HG02981 (cell line): ENCODE data around the gene CHMP3.
"Not testable (repeated sequence)": the region's sequence is repeated elsewhere in the genome, so short reads cannot be mapped to it uniquely, and the experiment has no call there.

Source experiments
- ATAC-seq: cut with Tn5 transposase; IDR thresholded peaks from one replicate; pipeline ENCODE4 v1.9.1; 2021; ENCODE audit warnings: mild to moderate bottlenecking, moderate library complexity; ENCODE audit not compliant: unreplicated experiment

CHMP3 gene

DNA sequence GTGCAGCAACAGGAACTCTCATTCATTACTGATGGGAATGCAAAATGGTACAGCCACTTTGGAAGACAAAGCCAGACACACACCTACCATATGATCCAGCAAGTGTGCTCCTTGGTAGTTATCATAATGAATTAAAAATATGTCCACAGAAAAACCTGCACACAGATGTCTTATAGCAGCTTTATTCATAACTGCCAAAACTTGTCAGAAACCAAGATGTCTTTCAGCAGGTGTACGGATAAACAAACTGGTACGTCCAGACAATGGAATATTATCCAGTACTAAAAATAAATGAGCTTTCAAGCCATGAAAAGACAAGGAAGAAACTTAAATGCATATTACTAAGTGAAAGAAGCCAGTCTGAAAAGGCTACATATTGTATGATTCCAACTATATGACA is 50.4 kb downstream of the CHMP3 start:
- no peak for ATAC-seq

DNA sequence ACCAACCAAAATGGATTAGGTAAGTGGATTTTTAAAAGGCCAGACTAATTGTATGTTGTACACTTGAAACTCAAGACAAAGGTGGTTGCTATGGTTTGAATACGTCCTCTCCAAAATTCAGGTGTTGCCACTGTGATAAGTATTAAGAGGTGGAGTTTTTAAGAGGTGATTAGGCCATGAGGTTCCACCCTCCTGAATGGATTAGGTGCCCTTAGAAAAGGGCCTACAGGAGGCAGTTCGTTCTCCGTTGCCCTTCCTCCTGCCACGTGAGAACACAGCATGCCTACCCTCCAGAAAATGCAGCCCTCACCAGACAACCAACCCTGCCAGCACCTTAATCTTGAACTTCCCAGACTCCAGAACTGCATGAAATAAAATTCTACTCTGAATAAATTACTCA is 51.2 kb downstream of the CHMP3 start:
- ATAC-seq = no peak

DNA sequence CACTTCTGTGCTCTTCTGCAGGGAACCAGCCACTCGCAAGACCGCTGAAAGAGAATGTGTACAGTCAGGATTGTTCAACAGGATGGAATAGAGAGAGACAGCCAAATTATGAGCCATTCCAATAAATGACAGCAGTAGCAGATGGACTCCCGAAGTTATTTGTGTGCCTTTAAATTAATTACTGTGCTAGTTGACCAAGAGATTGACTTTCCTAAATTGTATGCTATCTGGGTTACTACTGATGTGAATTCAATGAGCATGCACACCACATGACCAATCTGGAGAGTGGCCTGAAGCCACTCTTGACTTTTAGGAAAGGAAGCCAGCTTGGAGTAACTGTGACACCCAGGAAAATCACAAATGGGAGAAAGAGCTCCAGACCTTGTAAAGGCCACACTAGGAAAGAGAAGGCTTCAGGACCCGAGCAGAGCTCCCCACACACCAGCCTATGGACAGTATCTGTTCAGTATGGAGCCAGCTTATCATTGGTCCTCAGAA is 52.8 kb downstream of the CHMP3 start:
- ATAC-seq = no peak

DNA sequence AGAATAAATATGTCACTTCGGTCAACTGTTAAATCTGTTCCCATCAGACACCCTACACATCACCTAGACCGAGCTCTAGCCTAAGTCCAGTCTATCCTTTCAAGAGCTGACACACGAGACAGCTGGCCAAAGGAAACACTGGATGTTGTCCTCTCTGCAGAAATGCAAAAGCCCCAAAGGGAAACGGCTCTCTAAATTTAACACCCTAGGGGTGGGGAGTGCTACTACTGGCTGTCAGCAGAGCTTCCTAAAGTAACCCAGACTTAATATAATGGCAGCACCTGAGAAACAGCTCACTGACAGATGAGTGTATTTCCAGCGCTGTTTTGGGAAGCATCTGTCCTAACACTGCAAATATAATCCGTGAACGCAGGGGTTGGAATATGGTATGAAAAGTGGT is 55.6 kb downstream of the CHMP3 start:
- ATAC-seq = no peak

DNA sequence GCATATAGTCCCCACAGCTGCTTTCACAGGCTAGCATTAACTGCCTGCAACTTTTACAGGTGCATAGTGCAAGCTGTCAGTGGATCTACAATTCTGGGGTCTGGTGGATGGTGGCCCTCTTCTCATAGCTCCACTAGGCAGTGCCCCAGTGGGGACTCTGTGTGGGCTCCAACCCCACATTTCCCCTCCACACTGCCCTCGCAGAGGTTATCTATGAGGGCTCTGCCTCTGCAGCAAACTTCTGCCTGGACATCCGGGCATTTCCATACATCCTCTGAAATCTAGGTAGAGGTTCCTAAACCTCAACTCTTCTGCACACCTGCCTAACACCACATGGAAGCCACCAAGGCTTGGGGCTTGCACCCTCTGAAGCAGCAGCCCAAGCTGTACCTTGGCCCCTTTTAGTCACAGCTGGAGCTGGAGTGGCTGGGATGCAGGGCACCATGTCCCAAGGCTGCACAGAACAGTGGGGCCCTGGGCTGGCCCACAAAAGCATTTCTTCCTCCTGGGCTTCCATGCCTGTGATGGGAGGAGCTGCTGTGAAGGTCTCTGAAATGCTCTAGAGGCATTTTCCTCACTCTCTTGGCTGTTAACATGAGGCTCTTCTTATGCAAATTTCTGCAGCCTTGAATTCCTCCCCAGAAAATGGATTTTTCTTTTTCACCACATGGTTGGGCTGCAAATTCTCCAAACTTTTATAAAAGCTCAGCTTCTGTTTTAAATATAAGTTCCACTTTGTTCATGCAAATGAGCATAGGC is 62.7 kb downstream of the CHMP3 start:
- ATAC-seq = no peak

DNA sequence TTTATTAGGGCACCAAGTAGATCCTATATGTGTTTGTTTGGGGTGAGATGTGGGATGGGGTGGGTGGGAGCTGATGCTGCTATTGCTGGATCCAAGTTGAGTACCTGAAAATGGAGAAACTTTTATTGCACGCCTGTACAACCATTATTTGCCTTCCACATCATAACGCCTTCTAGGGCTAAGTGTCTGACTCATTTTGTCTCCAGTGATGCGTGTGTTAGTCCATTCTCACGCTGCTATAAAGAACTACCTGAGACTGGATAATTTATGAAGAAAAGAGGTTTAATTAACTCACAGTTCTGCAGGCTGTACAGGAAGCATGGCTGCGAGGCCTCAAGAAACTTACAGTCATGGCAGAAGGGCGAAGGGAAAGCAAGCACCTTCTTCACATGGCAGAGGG is 63.9 kb downstream of the CHMP3 start:
- ATAC-seq = no peak

DNA sequence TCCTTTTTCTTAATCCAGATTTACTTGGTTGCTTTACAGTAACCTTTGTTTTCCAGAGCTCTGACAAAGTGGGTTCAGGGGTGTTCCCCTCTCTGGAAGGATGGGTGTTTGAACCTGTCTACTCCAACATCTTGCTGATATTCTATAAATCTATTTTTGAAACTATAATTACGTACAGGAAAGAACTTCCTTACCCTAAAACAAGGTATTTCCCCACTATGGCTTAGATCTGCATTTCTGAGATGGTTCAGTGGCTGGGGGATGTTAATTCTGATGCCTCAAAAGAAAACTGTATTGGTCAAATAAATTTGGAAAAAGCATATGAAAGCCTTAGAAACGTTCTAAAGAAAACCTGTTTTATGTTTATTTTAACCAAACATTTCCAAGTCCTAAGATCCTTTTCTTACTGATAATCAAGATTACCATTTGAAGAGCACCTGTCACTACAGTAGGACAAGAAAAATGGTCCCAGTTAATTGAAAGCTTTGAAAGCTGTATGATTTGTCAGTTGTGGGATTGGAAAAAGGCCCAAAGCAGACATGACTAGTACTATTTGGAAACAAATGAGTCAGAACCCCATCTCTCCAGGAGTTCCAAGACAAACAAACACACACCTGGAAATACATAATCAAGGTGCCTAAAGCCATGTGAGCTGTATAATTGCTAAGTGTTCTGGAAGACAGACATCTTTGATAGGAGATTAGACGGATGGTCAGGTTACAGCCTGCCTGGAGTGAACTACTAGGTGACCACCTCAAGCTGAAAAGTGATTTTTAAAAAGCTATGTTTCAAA is 64.6 kb downstream of the CHMP3 start:
- no peak for ATAC-seq

DNA sequence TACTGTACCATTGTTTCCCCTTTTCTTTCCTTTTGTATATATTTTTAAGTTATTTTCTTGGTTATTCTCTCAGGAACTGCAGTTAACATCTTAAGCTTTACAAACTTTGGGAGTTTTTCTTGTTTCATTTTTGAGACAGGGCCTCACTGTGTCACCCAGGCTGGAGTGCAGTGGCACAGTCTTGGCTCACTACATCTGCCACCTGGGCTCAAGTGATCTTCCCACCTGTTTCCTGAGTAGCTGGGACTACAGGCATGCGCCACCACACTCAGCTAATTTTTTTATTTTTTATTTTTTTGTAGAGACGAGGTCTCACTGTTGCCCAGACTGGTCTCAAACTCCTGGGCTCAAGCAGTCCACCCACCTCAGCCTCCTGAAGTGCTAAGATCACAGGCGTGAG is 66.9 kb downstream of the CHMP3 start:
- ATAC-seq = not testable (repeated sequence)

DNA sequence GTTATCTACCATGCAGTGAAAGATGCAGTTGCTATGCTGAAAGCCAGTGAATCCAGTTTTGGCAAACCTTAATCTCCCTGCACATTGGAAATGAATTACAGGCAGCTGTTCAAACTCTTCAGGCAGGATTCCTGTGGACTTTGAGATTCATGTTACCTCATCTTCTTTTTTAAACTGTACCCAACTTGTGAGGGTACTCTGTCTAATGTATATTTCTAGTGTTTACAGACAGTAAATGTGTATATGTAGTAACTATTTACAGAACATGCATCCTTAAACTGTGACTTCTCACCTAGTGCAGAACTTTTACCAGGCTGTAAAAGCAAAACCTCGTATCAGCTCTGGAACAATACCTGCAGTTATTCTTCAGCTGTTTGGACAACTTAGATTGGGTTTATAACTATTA is 71.2 kb downstream of the CHMP3 start:
- no peak for ATAC-seq

DNA sequence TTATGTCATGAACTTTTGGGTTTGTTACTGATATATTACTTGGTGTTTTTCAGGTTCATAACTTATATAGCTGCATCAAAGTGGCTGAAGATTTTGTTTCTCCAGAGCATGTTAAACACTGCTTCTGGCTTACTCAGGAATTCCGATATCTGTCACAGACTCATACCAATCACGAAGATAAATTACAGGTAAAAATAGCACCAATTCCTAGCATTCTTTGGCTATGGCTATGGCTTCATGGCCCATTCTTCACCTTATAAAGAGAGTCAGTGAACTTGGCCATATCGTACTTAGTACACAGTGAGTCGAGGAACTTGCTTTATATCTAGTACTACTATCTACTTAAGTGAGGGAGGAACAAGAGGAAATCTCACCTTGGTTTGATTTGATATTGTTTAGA is 72.2 kb downstream of the CHMP3 start:
- no peak for ATAC-seq

DNA sequence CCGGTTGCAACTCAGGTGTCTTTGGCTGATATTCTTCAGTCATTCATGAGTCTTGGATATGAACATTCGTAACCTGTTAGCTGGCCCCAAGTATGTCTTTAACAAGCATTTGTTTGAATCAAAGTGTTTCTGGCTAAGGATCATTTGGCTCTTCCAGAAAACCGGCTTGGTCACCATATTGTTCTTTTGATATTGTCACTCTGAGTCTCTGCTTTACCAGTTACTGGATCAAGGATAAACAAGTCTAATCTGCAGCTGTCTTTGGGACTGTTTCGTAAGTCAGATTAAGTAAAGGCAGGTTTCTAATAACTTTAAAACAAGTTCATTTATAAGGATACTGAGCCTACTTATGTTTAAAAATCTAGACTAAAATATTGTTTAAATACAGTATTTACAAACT is 73.0 kb downstream of the CHMP3 start:
- no peak for ATAC-seq

DNA sequence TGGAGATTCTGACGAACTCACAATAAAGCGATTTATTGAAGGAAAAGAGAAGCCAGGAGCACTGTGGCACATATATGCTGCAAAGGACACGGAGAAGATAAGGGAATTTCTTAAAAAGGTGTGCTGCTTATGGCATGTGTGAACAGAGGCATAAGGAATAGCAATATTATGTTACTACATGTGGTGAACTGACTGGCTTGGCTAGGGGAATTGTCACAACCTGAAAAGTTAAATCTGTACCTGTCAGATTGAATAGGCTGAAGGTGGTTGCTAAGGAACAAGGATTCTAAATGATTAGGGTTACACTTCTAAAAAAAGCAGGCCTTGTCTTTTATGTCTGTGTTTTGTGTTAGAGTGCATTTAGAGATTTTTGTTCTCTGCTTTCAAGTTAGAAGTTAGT is 73.7 kb downstream of the CHMP3 start:
- ATAC-seq = no peak

DNA sequence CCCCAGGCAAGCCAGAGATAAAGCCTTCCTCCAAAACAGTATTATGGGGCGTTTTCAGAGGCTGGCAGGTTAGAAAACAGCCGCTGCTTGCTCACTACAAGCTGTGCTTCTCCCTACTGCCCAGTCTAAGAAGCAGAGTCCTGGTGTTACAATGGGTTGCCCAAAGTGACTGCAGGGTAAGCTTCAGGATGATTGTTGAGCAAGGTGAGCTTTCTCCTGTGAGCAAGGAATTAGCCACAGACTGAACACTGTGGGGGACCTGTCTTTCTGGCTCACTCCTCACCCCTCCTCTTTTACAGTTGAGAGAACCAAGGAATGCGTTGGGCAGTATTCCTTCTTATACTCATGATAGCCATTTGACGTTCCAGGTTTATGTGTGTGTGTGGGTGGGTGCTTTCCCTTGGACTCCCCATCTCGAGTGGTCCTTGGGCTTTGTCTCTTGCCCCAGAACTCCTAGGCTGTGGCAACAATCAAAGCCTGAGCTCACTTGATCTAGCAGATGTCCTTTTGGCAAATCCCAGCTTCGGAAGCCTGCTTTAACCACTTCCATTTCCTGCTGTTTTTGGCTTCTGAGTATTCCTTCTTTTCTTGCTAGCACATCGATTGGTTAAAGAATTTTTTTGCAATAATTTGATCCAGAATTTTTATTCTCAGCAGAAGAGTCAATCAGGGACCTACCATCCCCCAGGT is 74.5 kb downstream of the CHMP3 start:
- no peak for ATAC-seq

DNA sequence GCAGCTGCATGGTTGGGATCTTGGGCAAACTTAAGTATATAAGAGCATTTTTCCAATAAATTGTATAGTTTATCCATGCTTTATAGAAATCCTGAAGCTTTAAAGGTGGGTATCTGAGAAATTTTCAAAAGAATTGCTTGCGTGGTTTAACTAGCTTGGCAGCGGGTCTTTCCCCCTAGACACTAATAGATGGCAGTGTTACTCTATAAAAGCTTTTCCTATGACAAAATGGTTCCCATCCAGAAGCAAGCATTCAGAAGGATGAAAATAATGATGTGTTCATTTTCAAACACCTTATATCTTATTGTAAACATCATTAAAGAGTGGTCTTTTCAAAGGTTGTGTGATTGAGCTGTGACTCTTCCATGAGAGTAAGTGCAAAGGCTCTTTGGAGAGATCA is 76.2 kb downstream of the CHMP3 start:
- ATAC-seq = no peak

DNA sequence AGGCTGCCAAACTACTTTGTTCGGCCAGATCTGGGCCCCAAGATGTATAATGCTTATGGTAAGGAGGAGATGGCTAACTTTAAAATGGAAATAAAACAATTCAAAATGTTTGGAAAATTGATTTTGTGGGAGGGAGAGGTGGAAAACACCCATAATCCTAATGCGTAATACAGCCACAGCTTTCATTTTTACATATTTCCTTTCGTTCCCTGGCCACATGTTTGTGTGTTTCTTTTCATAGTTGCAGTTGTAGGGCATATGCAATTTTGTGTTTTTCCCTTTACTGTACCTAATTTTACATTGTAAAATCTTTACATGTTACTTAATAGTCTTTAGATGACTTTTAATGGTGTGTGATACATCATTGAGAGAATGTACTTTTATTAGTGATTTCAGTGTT is 77.4 kb downstream of the CHMP3 start:
- ATAC-seq = no peak

DNA sequence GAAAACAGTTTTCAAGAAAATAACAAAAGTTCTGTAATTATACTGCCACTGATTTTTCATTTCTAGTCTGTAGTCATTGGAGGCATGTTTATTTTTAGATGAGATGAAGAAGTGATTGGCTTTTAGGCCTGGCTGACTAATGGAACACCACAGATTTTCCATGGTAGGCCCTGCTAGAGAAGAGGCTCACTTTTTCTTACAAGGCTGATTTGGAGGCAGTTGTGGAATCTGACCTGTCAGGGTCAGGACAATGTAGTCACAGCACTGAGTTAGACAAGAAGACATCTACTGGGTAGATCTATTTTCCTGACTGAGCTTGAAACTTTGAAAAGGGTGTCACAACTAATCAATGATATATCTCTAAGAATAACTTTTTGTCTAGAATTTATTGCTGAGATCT is 78.1 kb downstream of the CHMP3 start:
- no peak for ATAC-seq

DNA sequence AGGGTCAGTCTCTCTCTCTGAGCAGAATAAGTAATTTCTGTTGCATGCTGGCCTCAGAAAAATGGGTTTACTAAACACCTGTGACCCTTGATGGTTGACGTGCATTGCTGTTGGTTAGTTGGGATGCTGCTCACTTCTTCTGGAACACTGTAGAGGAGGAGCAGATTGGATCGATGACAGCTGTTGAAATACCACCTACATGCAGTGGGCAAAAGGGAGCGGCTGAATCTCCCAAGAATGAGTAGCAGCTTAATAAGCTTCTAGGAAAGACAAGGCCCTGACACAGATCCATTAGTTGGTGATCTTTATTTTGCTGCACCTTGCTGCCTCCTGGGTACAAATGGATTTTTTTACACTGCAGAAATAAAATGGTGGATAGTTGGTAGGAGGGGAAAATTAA is 78.9 kb downstream of the CHMP3 start:
- no peak for ATAC-seq

DNA sequence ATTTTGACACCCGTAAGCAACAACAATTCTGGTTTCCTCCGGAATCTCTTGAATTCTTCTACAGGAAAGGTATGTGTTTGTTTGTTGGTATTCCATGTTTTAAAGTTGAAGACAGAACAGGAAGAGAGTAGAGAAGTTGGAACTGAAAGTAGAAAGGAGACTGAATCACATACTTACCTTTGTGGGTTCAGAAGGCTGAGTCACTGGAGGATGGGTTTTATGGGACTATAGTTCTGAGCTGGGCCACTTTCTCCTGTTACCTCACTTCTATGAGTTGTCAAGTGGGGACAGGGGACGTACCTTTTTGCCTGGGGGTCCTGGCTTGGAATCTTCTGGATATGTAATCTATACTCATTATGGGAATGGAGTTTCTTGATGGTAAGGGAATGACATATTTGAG is 81.2 kb downstream of the CHMP3 start:
- ATAC-seq = no peak

DNA sequence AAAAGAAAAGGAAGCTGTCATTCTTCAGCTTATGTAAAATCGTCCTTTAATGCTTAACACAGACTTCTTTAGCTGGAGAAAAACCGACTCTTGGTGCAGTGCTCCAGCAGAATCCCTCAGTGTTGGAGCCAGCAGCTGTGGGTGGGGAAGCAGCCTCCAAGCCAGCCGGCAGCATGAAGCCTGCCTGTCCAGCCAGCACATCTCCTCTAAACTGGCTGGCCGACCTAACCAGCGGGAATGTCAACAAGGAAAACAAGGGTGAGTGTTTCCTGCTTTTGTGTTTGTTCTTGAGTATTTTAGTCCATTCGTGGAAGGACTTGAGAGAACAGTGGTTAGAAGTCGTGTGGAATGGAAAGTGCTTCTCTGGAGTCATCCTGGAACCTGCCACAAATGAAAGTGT is 83.1 kb downstream of the CHMP3 start:
- no peak for ATAC-seq

DNA sequence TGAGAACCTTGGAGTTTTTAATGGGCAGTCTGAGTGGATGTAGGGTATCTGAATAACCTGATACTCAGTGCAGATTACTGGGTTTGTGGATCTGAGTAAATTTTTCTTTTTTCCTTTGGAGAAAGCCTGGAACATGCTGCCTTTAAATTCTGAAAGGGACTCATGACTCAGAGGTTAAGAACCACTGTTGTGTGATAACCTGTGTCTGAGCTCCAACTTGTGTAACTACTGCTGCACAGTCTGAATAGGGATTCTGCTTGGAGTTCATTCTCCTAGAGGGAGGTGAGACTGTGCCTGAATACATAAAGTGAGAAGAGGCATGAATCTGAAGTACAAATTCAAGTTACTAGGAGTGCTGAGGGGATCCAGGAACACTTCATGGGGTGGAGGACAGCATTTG is 85.9 kb downstream of the CHMP3 start:
- no peak for ATAC-seq

DNA sequence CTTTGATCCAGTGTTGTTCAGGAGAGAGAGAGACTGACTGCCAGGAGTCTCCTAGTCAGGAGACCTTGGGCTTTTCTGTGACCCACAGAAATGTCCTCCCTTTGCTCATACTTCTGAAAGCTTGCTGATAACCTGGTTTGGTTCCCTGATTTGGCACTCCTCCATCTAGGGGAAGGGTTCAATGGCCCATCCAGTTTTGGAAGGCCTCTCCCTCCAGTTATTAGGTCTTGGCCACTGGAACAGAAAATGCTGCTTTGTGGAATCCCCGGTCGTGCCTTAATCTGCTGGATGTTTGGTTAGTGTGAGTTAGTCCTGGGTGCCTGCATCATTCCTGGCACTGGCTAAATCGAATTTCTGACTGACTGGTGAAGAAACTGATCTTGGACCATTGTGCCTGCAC is 86.3 kb downstream of the CHMP3 start:
- no peak for ATAC-seq

DNA sequence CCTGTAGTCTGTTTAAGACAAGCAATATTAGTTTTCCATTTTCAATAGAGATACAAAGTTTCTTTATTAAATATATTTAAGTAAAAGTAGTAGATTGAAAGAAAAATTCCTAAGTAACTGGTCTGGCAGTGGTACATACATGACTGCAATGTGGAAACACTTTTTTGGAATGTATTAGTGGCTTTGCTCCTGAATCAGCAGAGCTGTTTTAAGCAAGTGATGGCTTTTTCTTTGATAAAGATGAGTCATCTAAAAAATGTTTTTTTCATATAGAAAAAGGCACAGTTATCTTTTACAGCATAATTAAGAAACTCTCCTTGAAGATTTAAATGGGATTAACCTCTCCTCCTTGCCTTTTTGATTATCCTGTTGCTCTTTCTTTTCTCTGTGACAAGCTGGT is 87.2 kb downstream of the CHMP3 start:
- no peak for ATAC-seq
